Measurements from ENCODE around the gene TBKBP1.

Gene TBKBP1

GRCh38 chr17:47693731-47694580 lies at the start of gene TBKBP1:
Gene TBKBP1, plus strand, starts transcription at chr17:47694161. Its CDS starts 1,952 bp downstream, at chr17:47696113.
- Histone ChIP-seq H3K36me3 (ENCODE audit: control insufficient read depth, insufficient read depth, low read length) (no peaks in the 10 kb centered on the region), H3K9me3 (ENCODE audit: control insufficient read depth, low read length) (no peaks in the 10 kb centered on the region), H3K27me3 (ENCODE audit: control insufficient read depth, insufficient read depth, low read length) (peaks cover 27% of the 10 kb centered on the region), H3K4me1 (ENCODE audit: control insufficient read depth, insufficient read depth, low read length) (peaks cover 11% of the 10 kb centered on the region), H3K4me3 (ENCODE audit: low read length) (no peak within 1 kb of the TSS), H3K9ac (ENCODE audit: low read length) (peak within 1 kb of the TSS; percentile 28)

GRCh38 chr17:47644324-47644723 lies 49.6 kb upstream of the TBKBP1 start:
- Histone ChIP-seq H3K4me3 (ENCODE audit: low read length) (no peak overlapping the region), H3K9me3 (ENCODE audit: control insufficient read depth, low read length) (no peaks in the 10 kb centered on the region), H3K27me3 (ENCODE audit: control insufficient read depth, insufficient read depth, low read length) (no peaks in the 10 kb centered on the region), H3K4me1 (ENCODE audit: control insufficient read depth, insufficient read depth, low read length) (peaks cover 5% of the 10 kb centered on the region), H3K9ac (ENCODE audit: low read length) (no peak overlapping the region), H3K36me3 (ENCODE audit: control insufficient read depth, insufficient read depth, low read length) (no peaks in the 10 kb centered on the region)

GRCh38 chr17:47649153-47649971 lies 44.6 kb upstream of the TBKBP1 start, which contains the start of gene KPNB1:
Gene KPNB1, plus strand, starts transcription at chr17:47649919. Its CDS starts 326 bp downstream, at chr17:47650245.
- H3K9ac ChIP-seq (ENCODE audit: low read length) = peak within 1 kb of the TSS; percentile 77
- no peaks in the 10 kb centered on the region for H3K27me3 ChIP-seq (ENCODE audit: control insufficient read depth, insufficient read depth, low read length)
- H3K9me3 ChIP-seq (ENCODE audit: control insufficient read depth, low read length) = no peaks in the 10 kb centered on the region
- peak within 1 kb of the TSS; percentile 89 for H3K4me3 ChIP-seq (ENCODE audit: low read length)
- peaks cover 11% of the 10 kb centered on the region for H3K4me1 ChIP-seq (ENCODE audit: control insufficient read depth, insufficient read depth, low read length)
- H3K36me3 ChIP-seq (ENCODE audit: control insufficient read depth, insufficient read depth, low read length) = peaks cover 10% of the 10 kb centered on the region

- peaks cover 12% of the 10 kb centered on the region for H3K36me3 ChIP-seq (ENCODE audit: control insufficient read depth, insufficient read depth, low read length)
- H3K4me1 ChIP-seq (ENCODE audit: control insufficient read depth, insufficient read depth, low read length) = peaks cover 11% of the 10 kb centered on the region
- no peak overlapping the region for H3K4me3 ChIP-seq (ENCODE audit: low read length)
- no peaks in the 10 kb centered on the region for H3K27me3 ChIP-seq (ENCODE audit: control insufficient read depth, insufficient read depth, low read length)
- peak overlapping the region; percentile 48 for H3K9ac ChIP-seq (ENCODE audit: low read length)
- H3K9me3 ChIP-seq (ENCODE audit: control insufficient read depth, low read length) = no peaks in the 10 kb centered on the region
Observed at GRCh38 chr17:47649972-47650524, 43.9 kb upstream of the TBKBP1 start.

GRCh38 chr17:47650525-47651522 lies 43.1 kb upstream of the TBKBP1 start:
- Histone ChIP-seq H3K4me1 (ENCODE audit: control insufficient read depth, insufficient read depth, low read length) (peaks cover 11% of the 10 kb centered on the region), H3K9me3 (ENCODE audit: control insufficient read depth, low read length) (no peaks in the 10 kb centered on the region), H3K36me3 (ENCODE audit: control insufficient read depth, insufficient read depth, low read length) (peaks cover 20% of the 10 kb centered on the region), H3K4me3 (ENCODE audit: low read length) (peak overlapping the region; percentile 52), H3K27me3 (ENCODE audit: control insufficient read depth, insufficient read depth, low read length) (no peaks in the 10 kb centered on the region), H3K9ac (ENCODE audit: low read length) (peak overlapping the region; percentile 63)

GRCh38 chr17:47651704-47652103 lies 42.3 kb upstream of the TBKBP1 start:
- no peaks in the 10 kb centered on the region for H3K9me3 ChIP-seq (ENCODE audit: control insufficient read depth, low read length)
- H3K27me3 ChIP-seq (ENCODE audit: control insufficient read depth, insufficient read depth, low read length) = no peaks in the 10 kb centered on the region
- no peak overlapping the region for H3K9ac ChIP-seq (ENCODE audit: low read length)
- no peak overlapping the region for H3K4me3 ChIP-seq (ENCODE audit: low read length)
- peaks cover 20% of the 10 kb centered on the region for H3K36me3 ChIP-seq (ENCODE audit: control insufficient read depth, insufficient read depth, low read length)
- H3K4me1 ChIP-seq (ENCODE audit: control insufficient read depth, insufficient read depth, low read length) = peaks cover 11% of the 10 kb centered on the region

- Histone ChIP-seq H3K27me3 (ENCODE audit: control insufficient read depth, insufficient read depth, low read length) (no peaks in the 10 kb centered on the region), H3K36me3 (ENCODE audit: control insufficient read depth, insufficient read depth, low read length) (peaks cover 22% of the 10 kb centered on the region), H3K4me3 (ENCODE audit: low read length) (no peak overlapping the region), H3K9me3 (ENCODE audit: control insufficient read depth, low read length) (no peaks in the 10 kb centered on the region), H3K9ac (ENCODE audit: low read length) (no peak overlapping the region), H3K4me1 (ENCODE audit: control insufficient read depth, insufficient read depth, low read length) (peaks cover 11% of the 10 kb centered on the region)
Observed at GRCh38 chr17:47652570-47652969, 41.4 kb upstream of the TBKBP1 start.

- Histone ChIP-seq H3K36me3 (ENCODE audit: control insufficient read depth, insufficient read depth, low read length) (peaks cover 31% of the 10 kb centered on the region), H3K27me3 (ENCODE audit: control insufficient read depth, insufficient read depth, low read length) (no peaks in the 10 kb centered on the region), H3K9ac (ENCODE audit: low read length) (no peak overlapping the region), H3K4me3 (ENCODE audit: low read length) (no peak overlapping the region), H3K9me3 (ENCODE audit: control insufficient read depth, low read length) (no peaks in the 10 kb centered on the region), H3K4me1 (ENCODE audit: control insufficient read depth, insufficient read depth, low read length) (peaks cover 11% of the 10 kb centered on the region)
Observed at GRCh38 chr17:47653442-47653841, 40.5 kb upstream of the TBKBP1 start.

GRCh38 chr17:47654991-47655390 lies 39.0 kb upstream of the TBKBP1 start:
- Histone ChIP-seq H3K27me3 (ENCODE audit: control insufficient read depth, insufficient read depth, low read length) (no peaks in the 10 kb centered on the region), H3K4me1 (ENCODE audit: control insufficient read depth, insufficient read depth, low read length) (peaks cover 6% of the 10 kb centered on the region), H3K9me3 (ENCODE audit: control insufficient read depth, low read length) (no peaks in the 10 kb centered on the region), H3K9ac (ENCODE audit: low read length) (no peak overlapping the region), H3K36me3 (ENCODE audit: control insufficient read depth, insufficient read depth, low read length) (peaks cover 36% of the 10 kb centered on the region), H3K4me3 (ENCODE audit: low read length) (no peak overlapping the region)

- no peaks in the 10 kb centered on the region for H3K27me3 ChIP-seq (ENCODE audit: control insufficient read depth, insufficient read depth, low read length)
- peaks cover 34% of the 10 kb centered on the region for H3K36me3 ChIP-seq (ENCODE audit: control insufficient read depth, insufficient read depth, low read length)
- H3K9me3 ChIP-seq (ENCODE audit: control insufficient read depth, low read length) = no peaks in the 10 kb centered on the region
- no peaks in the 10 kb centered on the region for H3K4me1 ChIP-seq (ENCODE audit: control insufficient read depth, insufficient read depth, low read length)
- H3K4me3 ChIP-seq (ENCODE audit: low read length) = no peak overlapping the region
- H3K9ac ChIP-seq (ENCODE audit: low read length) = no peak overlapping the region
Observed at GRCh38 chr17:47660064-47660492, 33.9 kb upstream of the TBKBP1 start.

Measured in mucosa of stomach (tissue), 1 donor.